HG02642 (cell line): ENCODE results near the gene TMEM255B.

ENCODE experiments used
- ATAC-seq: cut with Tn5 transposase; IDR thresholded peaks from one replicate; pipeline ENCODE4 v1.9.1; 2021; ENCODE audit warnings: mild to moderate bottlenecking; ENCODE audit not compliant: unreplicated experiment, poor library complexity

Gene TMEM255B

DNA sequence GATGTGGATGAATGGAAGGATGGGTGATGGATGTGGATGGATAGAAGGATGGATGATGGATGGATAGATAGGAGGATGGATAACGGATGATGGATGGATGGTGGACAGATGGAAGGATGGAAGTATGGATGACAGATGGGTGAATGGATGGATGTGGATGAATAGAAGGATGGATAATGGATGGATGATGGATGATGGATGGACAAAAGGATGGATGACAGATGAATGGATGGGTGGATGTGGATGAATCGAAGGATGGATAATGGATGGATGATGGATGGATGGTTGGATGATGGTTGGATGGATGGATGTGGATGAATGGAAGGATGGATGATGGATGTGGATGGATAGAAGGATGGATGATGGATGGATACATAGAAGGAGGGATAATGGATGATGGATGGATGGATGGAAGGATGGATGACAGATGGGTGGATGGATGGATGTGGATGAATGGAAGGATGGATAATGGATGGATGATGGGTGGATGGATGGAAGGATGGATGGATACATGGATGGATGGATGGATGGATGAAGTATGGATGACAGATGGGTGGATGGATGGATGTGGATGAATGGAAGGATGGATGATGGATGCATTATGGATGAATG is 39.3 kb downstream of the TMEM255B start:
- ATAC-seq: no peak

GRCh38 chr13:113800576-113800926 is 41.5 kb downstream of the TMEM255B start:
- no peak for ATAC-seq

GRCh38 chr13:113801289-113801961 is 42.4 kb downstream of the TMEM255B start:
- ATAC-seq: no peak

DNA sequence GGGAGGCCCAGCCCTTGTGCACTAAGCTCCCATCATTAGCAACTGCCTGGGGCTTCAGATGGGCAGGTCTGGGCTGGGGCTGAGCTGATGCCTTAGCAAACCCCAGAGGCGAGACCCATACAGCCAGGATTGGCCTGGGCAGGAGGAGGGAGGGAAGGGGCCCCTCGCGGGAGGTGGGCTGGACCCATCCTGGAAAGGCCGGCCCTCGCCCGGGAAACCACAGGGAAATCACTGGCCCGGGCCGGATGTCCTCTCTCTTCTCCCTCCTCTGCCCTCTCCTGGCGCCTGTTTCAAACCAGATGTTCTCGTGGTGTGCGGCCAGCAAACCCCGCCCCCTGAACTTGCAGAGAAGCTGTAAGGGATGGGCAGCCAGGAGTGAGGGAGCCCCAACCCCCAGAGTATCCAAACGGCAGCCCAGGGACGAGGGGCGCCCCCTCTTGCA is 43.1 kb downstream of the TMEM255B start:
- no peak for ATAC-seq

GRCh38 chr13:113802761-113803160 is 43.7 kb downstream of the TMEM255B start:
- no peak for ATAC-seq

DNA sequence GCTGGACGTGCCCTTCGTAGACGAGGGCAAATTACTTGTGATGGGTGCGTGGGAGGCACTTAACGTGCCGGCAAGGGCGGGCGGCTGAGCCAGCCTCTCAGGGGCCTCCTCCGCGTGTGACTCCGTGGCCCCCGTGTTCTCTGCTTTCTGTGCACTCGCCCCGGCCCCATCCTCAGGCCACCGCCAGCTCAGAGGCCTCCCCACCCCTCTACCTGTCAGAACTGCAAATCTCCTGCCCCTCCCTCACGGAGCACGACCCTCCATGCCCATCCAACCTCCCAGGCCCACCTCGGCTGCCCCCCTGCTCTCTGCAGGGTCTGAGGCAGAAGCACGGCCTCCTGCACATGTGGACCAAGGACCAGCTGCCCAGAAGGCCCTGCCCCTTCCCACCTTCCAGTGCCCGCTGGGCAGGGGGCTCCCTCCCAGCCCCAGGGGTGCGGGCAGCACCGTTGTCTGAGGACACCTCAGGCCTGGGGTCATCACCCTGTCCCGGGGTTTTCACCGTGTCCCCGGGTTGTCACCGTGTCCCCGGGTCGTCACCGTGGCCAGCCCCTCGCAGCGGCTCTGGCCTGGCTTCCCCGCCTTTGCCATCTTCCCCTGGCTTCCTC is 44.5 kb downstream of the TMEM255B start:
- no peak for ATAC-seq

GRCh38 chr13:113804017-113804702 is 45.1 kb downstream of the TMEM255B start:
- ATAC-seq: no peak

GRCh38 chr13:113804703-113805430 is 45.8 kb downstream of the TMEM255B start:
- ATAC-seq: no peak

DNA sequence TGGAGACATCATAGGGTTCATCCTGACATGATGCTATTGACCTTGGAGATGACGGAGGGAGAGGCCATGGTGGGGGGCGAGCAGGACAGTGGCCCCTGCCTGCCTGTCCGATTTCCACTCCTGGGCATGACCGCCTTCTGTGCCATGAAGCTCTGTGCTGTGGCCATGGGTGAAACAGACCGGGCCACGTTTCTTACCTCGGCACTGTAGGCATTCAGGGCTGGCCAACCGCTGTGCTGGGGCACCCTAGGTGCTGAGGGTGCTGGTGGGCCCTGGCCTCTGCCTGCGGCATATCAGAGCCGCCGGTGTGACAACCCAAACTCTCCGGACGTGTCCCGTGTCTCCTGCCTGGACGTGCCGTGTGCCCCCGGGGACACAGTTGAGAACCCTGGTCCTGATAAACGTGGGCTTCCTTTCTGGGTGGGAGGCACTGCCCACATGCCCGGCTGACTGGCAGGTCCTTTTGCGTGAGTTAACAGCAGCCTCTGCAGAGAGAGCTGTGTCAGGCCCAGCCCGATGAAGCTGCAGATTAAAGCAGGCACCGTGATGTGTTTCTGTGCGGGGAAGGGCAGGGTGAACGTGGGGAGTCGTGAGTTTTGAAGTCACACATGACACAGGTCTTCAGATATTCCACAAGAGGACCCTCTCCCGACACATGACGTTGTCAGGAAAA is 46.5 kb downstream of the TMEM255B start:
- ATAC-seq: no peak

DNA sequence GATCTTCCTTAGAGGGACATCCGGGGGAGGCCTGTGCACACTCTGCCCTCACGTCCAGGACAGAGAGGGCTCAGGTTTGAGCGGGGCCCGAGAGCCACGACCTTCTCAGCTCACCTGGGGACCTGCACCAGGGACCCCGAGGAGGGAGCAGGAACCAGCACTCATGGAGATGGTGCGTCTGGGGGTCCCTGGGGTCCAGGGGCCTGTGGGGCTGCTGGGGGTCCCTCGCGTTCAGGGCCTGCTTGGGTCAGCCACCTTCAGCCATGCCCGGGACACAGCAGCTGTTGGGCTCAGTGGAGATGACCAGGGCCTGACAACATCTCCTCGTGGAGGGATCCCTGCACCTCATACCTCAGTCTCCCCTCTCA is 47.1 kb downstream of the TMEM255B start:
- ATAC-seq: no peak

- no peak for ATAC-seq
Measured at GRCh38 chr13:113806526-113806925, 47.5 kb downstream of the TMEM255B start.

DNA sequence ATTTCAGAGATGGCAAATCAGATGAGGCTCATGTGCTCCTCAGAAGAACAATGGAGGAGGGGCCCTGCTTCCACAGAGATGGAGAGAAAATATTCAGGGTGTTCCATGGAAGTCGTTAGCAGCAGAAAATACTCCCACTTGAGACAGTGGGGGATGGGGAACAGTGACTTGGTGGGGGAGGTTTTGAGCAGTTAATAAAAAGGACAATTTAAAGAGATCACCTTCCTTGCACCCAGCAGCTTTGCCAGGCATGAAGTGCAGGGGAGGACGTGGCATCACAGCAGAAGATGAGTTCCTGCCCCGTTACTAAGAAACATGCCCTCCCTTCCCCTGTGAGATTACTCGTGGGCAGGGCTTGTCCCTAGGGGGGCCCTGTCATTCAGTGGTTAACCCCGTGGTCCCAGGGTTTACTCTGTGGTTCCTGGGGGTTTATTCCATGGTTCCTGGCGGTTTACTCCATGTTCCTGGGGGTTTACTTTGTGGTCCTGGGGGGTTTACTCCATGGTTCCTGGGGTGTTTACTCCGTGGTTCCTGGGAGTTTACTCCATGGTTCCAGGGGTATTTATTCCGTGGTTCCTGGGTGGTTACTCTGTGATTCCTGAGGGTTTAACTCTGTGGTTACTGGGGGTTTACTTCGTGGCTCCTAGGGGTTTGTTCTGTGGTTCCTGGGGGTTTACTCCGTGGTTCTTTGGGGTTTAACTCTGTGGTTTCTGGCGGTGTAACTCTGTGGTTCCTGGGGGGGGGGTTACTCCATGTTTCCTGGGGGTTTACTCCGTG is 49.2 kb downstream of the TMEM255B start:
- ATAC-seq: no peak

- ATAC-seq: no peak
Measured at GRCh38 chr13:113809934-113810333, 50.9 kb downstream of the TMEM255B start.

GRCh38 chr13:113810640-113811039 is 51.6 kb downstream of the TMEM255B start:
- ATAC-seq: no peak

GRCh38 chr13:113811081-113811928 is 52.3 kb downstream of the TMEM255B start:
- ATAC-seq: no peak

GRCh38 chr13:113812178-113813040 is 53.4 kb downstream of the TMEM255B start:
- ATAC-seq: no peak

GRCh38 chr13:113813070-113813748 is 54.2 kb downstream of the TMEM255B start:
- no peak for ATAC-seq
